HCT116 (cell line): ENCODE data around the gene EIF4ENIF1. TPM values are rescaled to one million over a fixed set of nuclear protein-coding genes. Genes with fewer than 3 reads are reported as not detected.

Experiments
- ATAC-seq: fragments of 200-7000 bp; cut with Tn5 transposase; 2 replicates; pipeline ENCODE4 v1.9.1; 2020; ENCODE audit warnings: mild to moderate bottlenecking, moderate library complexity
- BruUV-seq: library from RNA; stranded (reverse); fragments of 400-500 nt; replicated peaks from 2 replicates; lab custom pipeline; 2021; lab: Mats Ljungman, UMichigan
- CTCF ChIA-PET: fragments of 300-600 bp; sonication (Branson Sonifier 250); formaldehyde crosslinking; loops from one replicate; lab custom pipeline; 2021; ENCODE audit warnings: antibody characterized with exemption; lab: Charles Lee
- POLR2A ChIA-PET: fragments of 300-600, 350-600 bp; sonication (Branson Sonifier 250); formaldehyde crosslinking; loops from one replicate; lab custom pipeline; 2021; ENCODE audit warnings: antibody characterized with exemption; lab: Charles Lee
- RAD21 ChIA-PET, 2 experiments: fragments of 300-600 bp; sonication (Branson Sonifier 250); formaldehyde crosslinking; loops; one replicate each; lab custom pipeline; 2023; ENCODE audit warnings: low total read pairs in 2 of 2; ENCODE audit not compliant: uncharacterized antibody in 2 of 2, unreplicated experiment in 2 of 2, low non-redundant PET in 1 of 2; lab: Charles Lee
- DNase-seq: peaks from one replicate; pipeline ENCODE4 v3.0.0-alpha.2; 2010; ENCODE audit warnings: low read depth, low spot score
- H2AFZ ChIP-seq: fragments of 200-600 bp; shearing (Covaris generic), sonication (generic); 2 replicates; pipeline ENCODE4 v1.6.1; 2017; ENCODE audit warnings: low read depth, mixed run types, mixed read lengths, antibody characterized with exemption, low read length; ENCODE audit not compliant: poor library complexity, severe bottlenecking
- H3K27ac ChIP-seq: 2 replicates; pipeline ENCODE4 v1.5.1; 2012; ENCODE audit warnings: low read depth, low read length
- H3K27me3 ChIP-seq: fragments of 200-600 bp; sonication (generic); 2 replicates; pipeline ENCODE4 v1.6.1; 2016; ENCODE audit warnings: mixed run types, low read length, mixed read lengths; ENCODE audit not compliant: insufficient read depth
- H3K36me3 ChIP-seq, 2 experiments: fragments of 200-500 bp in 1 of 2; fragments of 200-600 bp in 1 of 2; sonication (Bioruptor generic) in 1 of 2; sonication (generic) in 1 of 2; 2 replicates each; pipeline versions ENCODE4 v1.5.1 to v1.6.1; 2014 to 2016; ENCODE audit warnings: low read length in 2 of 2, inconsistent platforms in 1 of 2, mixed read lengths in 1 of 2, mixed run types in 1 of 2; ENCODE audit not compliant: insufficient read depth in 2 of 2, control insufficient read depth in 1 of 2
- H3K4me1 ChIP-seq, 2 experiments: fragments of 200-600 bp in 1 of 2; sonication (generic) in 1 of 2; 2 replicates each; pipeline versions ENCODE4 v1.5.1 to v1.6.1; 2012 to 2017; ENCODE audit warnings: low read length in 2 of 2, inconsistent platforms in 1 of 2, mild to moderate bottlenecking in 1 of 2, mixed read lengths in 1 of 2, mixed run types in 1 of 2, moderate library complexity in 1 of 2; ENCODE audit not compliant: insufficient read depth in 2 of 2, control insufficient read depth in 1 of 2
- H3K4me2 ChIP-seq: fragments of 200-600 bp; sonication (generic); 2 replicates; pipeline ENCODE4 v1.6.1; 2017; ENCODE audit warnings: mixed run types, low read length, mixed read lengths
- H3K4me3 ChIP-seq, 2 experiments: fragments of 200-600 bp in 1 of 2; sonication (generic) in 1 of 2; replicated peaks in 1 of 2; 2 replicates each; pipeline ENCODE4 v1.5.1; 2011 to 2016; ENCODE audit warnings: low read length in 2 of 2, control low read depth in 1 of 2, low read depth in 1 of 2, mild to moderate bottlenecking in 1 of 2, mixed read lengths in 1 of 2, mixed run types in 1 of 2
- H3K79me2 ChIP-seq: fragments of 200-600 bp; sonication (generic); 2 replicates; pipeline ENCODE4 v1.6.1; 2017; ENCODE audit warnings: mild to moderate bottlenecking, mixed run types, low read length, moderate library complexity, mixed read lengths; ENCODE audit not compliant: insufficient read depth
- H3K9ac ChIP-seq: fragments of 200-600 bp; sonication (generic); 2 replicates; pipeline ENCODE4 v1.6.1; 2016; ENCODE audit warnings: low read length, mixed read lengths
- H3K9me2 ChIP-seq: fragments of 200-600 bp; sonication (generic), shearing (Covaris generic); 2 replicates; pipeline ENCODE4 v1.6.1; 2017; ENCODE audit warnings: mixed run types, mild to moderate bottlenecking, moderate library complexity; ENCODE audit not compliant: insufficient read depth
- H3K9me3 ChIP-seq, 2 experiments: fragments of 200-500 bp in 1 of 2; fragments of 200-600 bp in 1 of 2; sonication (Bioruptor generic) in 1 of 2; sonication (generic) in 1 of 2; 2 replicates each; pipeline ENCODE4 v1.6.1; 2014 to 2017; ENCODE audit warnings: low read length in 2 of 2, mixed read lengths in 2 of 2, inconsistent platforms in 1 of 2, low read depth in 1 of 2, mild to moderate bottlenecking in 1 of 2, mixed run types in 1 of 2, moderate library complexity in 1 of 2; ENCODE audit not compliant: control insufficient read depth in 1 of 2, insufficient read depth in 1 of 2
- H4K20me1 ChIP-seq: fragments of 200-600 bp; sonication (generic), shearing (Covaris generic); 2 replicates; pipeline ENCODE4 v1.6.1; 2017; ENCODE audit warnings: mixed run types, mild to moderate bottlenecking, moderate library complexity; ENCODE audit not compliant: insufficient read depth
- CBX3 ChIP-seq: IDR thresholded peaks from 2 replicates; pipeline ENCODE4 v1.6.1; 2012; ENCODE audit warnings: low read depth
- MAX ChIP-seq: IDR thresholded peaks from 2 replicates; pipeline ENCODE4 v1.6.1; 2012
- REST ChIP-seq: IDR thresholded peaks from 2 replicates; pipeline ENCODE4 v1.6.1; 2012; ENCODE audit warnings: low read depth
- YY1 ChIP-seq: IDR thresholded peaks from 2 replicates; pipeline ENCODE4 v1.6.1; 2011; ENCODE audit warnings: low read length, low read depth, moderate library complexity, mild to moderate bottlenecking; ENCODE audit not compliant: insufficient replicate concordance; ENCODE audit errors: extremely low read depth
- ZFX ChIP-seq: fragments of 450-650 bp; IDR thresholded peaks from 2 replicates; pipeline ENCODE4 v1.6.1; 2017
- intact Hi-C: fragments of 100-400 bp; cut with micrococcal nuclease; formaldehyde crosslinking; loops from 2 replicates; pipeline ENCODE4 v1.10.0; 2022
- total RNA-seq: library from RNA; stranded (reverse); gene quantifications from one replicate; pipeline ENCODE4 v1.2.1, GENCODE V29; 2021; ENCODE audit not compliant: unreplicated experiment
- TF ChIP-seq, protein P1 (sequence below): IDR thresholded peaks from 2 replicates; pipeline ENCODE4 v1.6.1; 2011; ENCODE audit warnings: mild to moderate bottlenecking, low read length, moderate library complexity; ENCODE audit not compliant: insufficient replicate concordance; ENCODE audit errors: extremely low read depth

The EIF4ENIF1 gene
- total RNA-seq, 1 experiment from 2014 or later = 24.2 TPM

GRCh38 chr22:31481129-31481528 is 8.5 kb downstream of the EIF4ENIF1 start:
- Histone ChIP-seq H3K27me3 (no peaks in the 10 kb centered on the region), H3K9ac (no peak overlapping the region), H3K9me2 (no peaks in the 10 kb centered on the region), H3K4me3 (no peak overlapping the region), H3K27ac (no peak overlapping the region), H2AFZ (no peak overlapping the region), H3K36me3 (peaks cover 18 to 39% of the 10 kb centered on the region in 2 experiments), H3K9me3 (no peaks in the 10 kb centered on the region), H4K20me1 (no peaks in the 10 kb centered on the region), H3K4me1 (no peaks in the 10 kb centered on the region), H3K79me2 (peaks cover 81% of the 10 kb centered on the region), H3K4me2 (no peak overlapping the region)
- POLR2A ChIA-PET = no interaction called here
- CTCF ChIA-PET = no interaction called here
- RAD21 ChIA-PET = no interaction called here
- TF ChIP-seq MAX = no peak
- no peak for TF ChIP-seq REST
- TF ChIP-seq ZFX = no peak
- TF ChIP-seq, protein P1, sequence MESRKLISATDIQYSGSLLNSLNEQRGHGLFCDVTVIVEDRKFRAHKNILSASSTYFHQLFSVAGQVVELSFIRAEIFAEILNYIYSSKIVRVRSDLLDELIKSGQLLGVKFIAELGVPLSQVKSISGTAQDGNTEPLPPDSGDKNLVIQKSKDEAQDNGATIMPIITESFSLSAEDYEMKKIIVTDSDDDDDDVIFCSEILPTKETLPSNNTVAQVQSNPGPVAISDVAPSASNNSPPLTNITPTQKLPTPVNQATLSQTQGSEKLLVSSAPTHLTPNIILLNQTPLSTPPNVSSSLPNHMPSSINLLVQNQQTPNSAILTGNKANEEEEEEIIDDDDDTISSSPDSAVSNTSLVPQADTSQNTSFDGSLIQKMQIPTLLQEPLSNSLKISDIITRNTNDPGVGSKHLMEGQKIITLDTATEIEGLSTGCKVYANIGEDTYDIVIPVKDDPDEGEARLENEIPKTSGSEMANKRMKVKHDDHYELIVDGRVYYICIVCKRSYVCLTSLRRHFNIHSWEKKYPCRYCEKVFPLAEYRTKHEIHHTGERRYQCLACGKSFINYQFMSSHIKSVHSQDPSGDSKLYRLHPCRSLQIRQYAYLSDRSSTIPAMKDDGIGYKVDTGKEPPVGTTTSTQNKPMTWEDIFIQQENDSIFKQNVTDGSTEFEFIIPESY = no peak
- no peak for TF ChIP-seq CBX3
- TF ChIP-seq YY1 = no peak
- intact Hi-C loops = no loop called here
- DNase-seq (no peak), ATAC-seq (no peak)
- BruUV-seq = no TSS peak
